H1 (cell line): ENCODE results near the gene ST6GALNAC5. TPM values are rescaled to one million over a fixed set of nuclear protein-coding genes. Genes with fewer than 3 reads are reported as not detected.

Source experiments
- microRNA-seq, 2 experiments: library from miRNA; unstranded; fragments of <30 nt; microRNA quantifications; one replicate each; pipeline versions ENCODE4 to v1.2.0, GENCODE V29; 2016 to 2020; ENCODE audit warnings: borderline microRNAs expressed in 2 of 2, borderline number of aligned reads in 2 of 2, borderline replicate concordance in 1 of 2
- polyA plus RNA-seq, 7 experiments: library from polyadenylated mRNA; depleted of rRNA in 3 of 7; stranded (reverse) in 5 of 7; unstranded in 2 of 7; fragments of >200 nt in 5 of 7; fragments of 200-250 nt in 2 of 7; gene quantifications; 1 replicate in 5 of 7; 2 replicates in 1 of 7; 4 replicates in 1 of 7; pipeline versions ENCODE4 v1.2.1 to v1.2.3, GENCODE V29; 2011 to 2013; ENCODE audit warnings: missing spikeins in 2 of 7, mixed read lengths in 2 of 7
- small RNA-seq: library from polyadenylated mRNA; stranded (forward); fragments of <200 nt; extraction: miRNeasy Mini kit (QIAGEN cat#:217004); gene quantifications from one replicate; pipeline ENCODE3, GENCODE V24; 2013; ENCODE audit not compliant: insufficient read depth
- total RNA-seq: library from RNA; stranded (reverse); fragmentation: NEBNext Ultra II Directional; extraction: Animal tissue kit (Norgen Biotek cat#: 25700); gene quantifications from 2 replicates; pipeline ENCODE4 v1.2.1, GENCODE V29; 2021

Gene ST6GALNAC5
- total and polyA plus RNA-seq, 2 of the 8 experiments (the other 6 are each of a cell fraction or from before 2014, with no cell fraction given) = 6.2 to 7.3 TPM

Small RNA genes within 50 kb of the gene (microRNA-seq; reads per million reads assigned to microRNA genes)
- gene MIR7156 = 0 reads per million in 2 experiments

Small RNA genes within 50 kb of the gene (small RNA-seq; reads per million reads assigned to genes)
- gene MIR7156 = not detected
